COLO829 (cell line): ENCODE results near the gene TMEM131.

Experiments
- DNase-seq: peaks from one replicate; pipeline ENCODE4 v3.0.0; 2012; ENCODE audit warnings: low spot score

TMEM131 gene

GRCh38 chr2:97707362-97708047 is 288.2 kb downstream of the TMEM131 start:
- DNase-seq = no peak

- no peak for DNase-seq
These were observed 288.9 kb downstream of the TMEM131 start for GRCh38 chr2:97706708-97707345.
